ENCODE measurements around the gene MARCKSL1. TPM values are rescaled to one million over a fixed set of nuclear protein-coding genes. Genes with fewer than 3 reads are reported as not detected.
A peak's percentile ranks its signal among the peaks of the same experiment; 100 is the strongest.

MARCKSL1 gene
- total RNA-seq, 2 donors from 2014 or later: 144 to 243 TPM

GRCh38 chr1:32351399-32352238 lies 15.6 kb upstream of the MARCKSL1 start:
- Histone ChIP-seq H3K4me3 (peak overlapping the region; percentile 74 to 75), H3K36me3 (no peaks in the 10 kb centered on the region), H3K9me3 (no peaks in the 10 kb centered on the region), H3K27me3 (replicated peaks; ENCODE audit: insufficient read depth) (no peaks in the 10 kb centered on the region), H3K27ac (peak overlapping the region; percentile 93), H3K4me1 (replicated peaks) (no peaks in the 10 kb centered on the region)
- intact Hi-C loops (cut with DNase I): loop anchor here (5.0 kb wide), 1 partner anchor 109 kb away; no protein-coding TSS in a partner anchor
- TF ChIP-seq POLR2AphosphoS5 (IDR thresholded peaks at IDR 0.05): peak; percentile 91
- peak; percentile 91 for TF ChIP-seq POLR2A (IDR thresholded peaks at IDR 0.05)
- TF ChIP-seq, protein P1, sequence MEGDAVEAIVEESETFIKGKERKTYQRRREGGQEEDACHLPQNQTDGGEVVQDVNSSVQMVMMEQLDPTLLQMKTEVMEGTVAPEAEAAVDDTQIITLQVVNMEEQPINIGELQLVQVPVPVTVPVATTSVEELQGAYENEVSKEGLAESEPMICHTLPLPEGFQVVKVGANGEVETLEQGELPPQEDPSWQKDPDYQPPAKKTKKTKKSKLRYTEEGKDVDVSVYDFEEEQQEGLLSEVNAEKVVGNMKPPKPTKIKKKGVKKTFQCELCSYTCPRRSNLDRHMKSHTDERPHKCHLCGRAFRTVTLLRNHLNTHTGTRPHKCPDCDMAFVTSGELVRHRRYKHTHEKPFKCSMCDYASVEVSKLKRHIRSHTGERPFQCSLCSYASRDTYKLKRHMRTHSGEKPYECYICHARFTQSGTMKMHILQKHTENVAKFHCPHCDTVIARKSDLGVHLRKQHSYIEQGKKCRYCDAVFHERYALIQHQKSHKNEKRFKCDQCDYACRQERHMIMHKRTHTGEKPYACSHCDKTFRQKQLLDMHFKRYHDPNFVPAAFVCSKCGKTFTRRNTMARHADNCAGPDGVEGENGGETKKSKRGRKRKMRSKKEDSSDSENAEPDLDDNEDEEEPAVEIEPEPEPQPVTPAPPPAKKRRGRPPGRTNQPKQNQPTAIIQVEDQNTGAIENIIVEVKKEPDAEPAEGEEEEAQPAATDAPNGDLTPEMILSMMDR (IDR thresholded peaks at IDR 0.05): peak in 2 of 4 experiments; percentile 22 to 38
- WGBS: under 1% methylated on average over 67 of the region's 75 CpGs
- peak; percentile 96 for DNase-seq (ENCODE audit: low spot score)

- intact Hi-C loops (cut with DNase I): loop anchor here (5.0 kb wide), 1 partner anchor 109 kb away; no protein-coding TSS in a partner anchor
- 22% methylated on average over 28 of the region's 28 CpGs for WGBS
These were observed 14.9 kb upstream of the MARCKSL1 start for GRCh38 chr1:32350785-32351398.

GRCh38 chr1:32349211-32349708 lies 13.2 kb upstream of the MARCKSL1 start:
- intact Hi-C loops (cut with DNase I): no loop called here
- H3K9me3 ChIP-seq: no peaks in the 10 kb centered on the region
- TF ChIP-seq POLR2AphosphoS5 (IDR thresholded peaks at IDR 0.05) (no peak), POLR2A (IDR thresholded peaks at IDR 0.05) (no peak)
- TF ChIP-seq, protein P1 (IDR thresholded peaks at IDR 0.05): no peak
- no peak overlapping the region for H3K4me3 ChIP-seq
- 67% methylated on average over 8 of the region's 8 CpGs for WGBS
- H3K4me1 ChIP-seq (replicated peaks): no peaks in the 10 kb centered on the region
- no peaks in the 10 kb centered on the region for H3K36me3 ChIP-seq
- no peak overlapping the region for H3K27ac ChIP-seq
- DNase-seq (ENCODE audit: low spot score): no peak
- no peaks in the 10 kb centered on the region for H3K27me3 ChIP-seq (replicated peaks; ENCODE audit: insufficient read depth)

More at GRCh38 chr1:32350785-32351398, 14.9 kb upstream of the MARCKSL1 start:
- Histone ChIP-seq H3K4me1 (replicated peaks) (no peaks in the 10 kb centered on the region), H3K27ac (peak overlapping the region; percentile 93), H3K27me3 (replicated peaks; ENCODE audit: insufficient read depth) (no peaks in the 10 kb centered on the region), H3K9me3 (no peaks in the 10 kb centered on the region), H3K4me3 (peak overlapping the region; percentile 74 to 75), H3K36me3 (no peaks in the 10 kb centered on the region)
- TF ChIP-seq POLR2AphosphoS5 (IDR thresholded peaks at IDR 0.05): no peak
- TF ChIP-seq POLR2A (IDR thresholded peaks at IDR 0.05): no peak
- TF ChIP-seq, protein P1 (IDR thresholded peaks at IDR 0.05): peak; percentile 66 to 94 (median 74)
- peak; percentile 51 for DNase-seq (ENCODE audit: low spot score)

DNA sequence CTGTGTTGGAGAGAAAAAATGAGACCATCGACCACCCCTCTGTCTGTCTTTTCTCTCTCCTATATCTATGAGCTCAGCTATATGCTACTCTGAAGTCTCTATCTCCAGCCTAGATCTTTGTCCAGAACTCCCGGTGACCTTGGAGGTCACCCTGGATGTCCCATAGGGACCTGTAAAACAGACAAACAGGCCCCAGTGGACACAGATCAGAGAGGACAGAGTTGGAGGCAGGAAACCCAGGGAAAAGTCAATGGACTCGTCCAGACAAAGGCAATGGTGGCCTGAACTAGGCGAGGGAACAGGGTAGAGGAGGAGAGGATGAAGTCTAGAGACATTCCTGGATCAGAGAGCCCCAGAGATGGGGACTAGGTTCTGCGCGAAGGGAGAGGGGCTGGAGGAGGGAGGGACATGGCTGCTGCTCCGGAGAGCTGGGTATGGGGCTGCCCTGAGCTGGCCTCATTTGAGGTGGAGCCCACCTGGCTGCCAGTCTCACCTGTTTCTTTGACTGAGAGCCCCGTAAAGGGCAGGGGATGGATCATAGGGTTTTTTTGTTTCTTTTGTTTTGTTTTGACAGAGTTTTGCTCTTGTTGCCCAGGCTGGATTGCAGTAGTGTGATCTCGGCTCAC lies 10.6 kb upstream of the MARCKSL1 start:
- TF ChIP-seq POLR2AphosphoS5 (IDR thresholded peaks at IDR 0.05): no peak
- TF ChIP-seq, protein P1 (IDR thresholded peaks at IDR 0.05): no peak
- TF ChIP-seq POLR2A (IDR thresholded peaks at IDR 0.05): no peak
- H3K27ac ChIP-seq: no peak overlapping the region
- 81% methylated on average over 9 of the region's 9 CpGs for WGBS
- no peaks in the 10 kb centered on the region for H3K27me3 ChIP-seq (replicated peaks; ENCODE audit: insufficient read depth)
- H3K4me3 ChIP-seq: no peak overlapping the region
- DNase-seq (ENCODE audit: low spot score): no peak
- no peaks in the 10 kb centered on the region for H3K4me1 ChIP-seq (replicated peaks)
- no peaks in the 10 kb centered on the region for H3K9me3 ChIP-seq
- no peaks in the 10 kb centered on the region for H3K36me3 ChIP-seq
- intact Hi-C loops (cut with DNase I): no loop called here
